T-helper 1 cell treated with Interleukin-12 subunit alpha and Interleukin-12 subunit beta and Interleukin-4 antibody, amounts not matched to agents 30 μg/mL and 1 μg/mL, for 36 hours (primary cell): Measurements from ENCODE around the gene DYNLT2.

ENCODE experiments used
- H3K27ac Mint-ChIP-seq: one replicate; pipeline ENCODE4 v1.8.0; 2021; ENCODE audit warnings: mild to moderate bottlenecking, mixed read lengths
- H3K27me3 Mint-ChIP-seq: one replicate; pipeline ENCODE4 v1.8.0; 2021; ENCODE audit warnings: low read depth, mixed read lengths
- H3K36me3 Mint-ChIP-seq: one replicate; pipeline ENCODE4 v1.8.0; 2021; ENCODE audit warnings: low read depth, mixed read lengths
- H3K4me1 Mint-ChIP-seq: one replicate; pipeline ENCODE4 v1.8.0; 2021; ENCODE audit warnings: low read depth, mixed read lengths
- H3K4me3 Mint-ChIP-seq: one replicate; pipeline ENCODE4 v1.8.0; 2021; ENCODE audit warnings: mild to moderate bottlenecking, moderate library complexity, mixed read lengths
- H3K9me3 Mint-ChIP-seq: one replicate; pipeline ENCODE4 v1.8.0; 2021; ENCODE audit warnings: mixed read lengths

Gene DYNLT2

DNA sequence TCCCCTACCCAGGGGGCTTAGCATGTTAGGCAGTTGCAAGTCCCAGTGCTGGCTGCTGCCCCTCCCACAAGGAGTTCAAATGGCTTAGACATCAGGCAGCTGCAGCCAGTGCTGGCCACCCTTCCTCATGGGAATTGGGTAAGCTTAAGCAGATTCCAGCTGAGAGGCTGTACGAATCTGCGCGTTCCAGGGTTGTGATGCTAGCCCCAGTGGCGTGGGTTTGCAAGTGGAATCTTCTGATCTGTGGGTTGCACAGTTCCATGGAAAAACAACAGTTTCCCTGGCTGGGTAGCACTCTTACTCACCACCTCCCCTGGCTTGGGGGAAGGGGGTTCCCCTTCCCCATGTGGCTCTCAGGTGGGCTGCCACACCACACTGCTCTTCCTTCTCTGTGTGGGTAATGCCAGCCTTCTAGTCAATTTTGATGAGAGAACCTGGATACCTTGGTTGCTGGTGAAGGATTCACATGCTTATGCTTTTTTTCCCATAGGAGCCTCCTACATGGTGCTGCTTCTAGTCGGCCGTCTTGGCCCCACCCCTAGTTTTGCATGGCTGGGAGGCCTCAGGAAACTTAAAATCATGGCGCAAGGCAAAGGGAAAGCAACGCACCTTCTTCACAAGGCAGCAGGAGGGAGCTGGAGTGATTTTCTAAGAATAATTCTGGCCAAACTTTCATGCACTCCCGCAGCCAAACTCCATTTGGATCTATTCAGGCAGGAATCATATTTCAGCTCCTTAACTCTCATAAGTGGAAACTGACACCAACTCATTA, 13.0 kb downstream of the DYNLT2 start:
- no peaks in the 10 kb centered on the region for H3K4me1 Mint-ChIP-seq

DNA sequence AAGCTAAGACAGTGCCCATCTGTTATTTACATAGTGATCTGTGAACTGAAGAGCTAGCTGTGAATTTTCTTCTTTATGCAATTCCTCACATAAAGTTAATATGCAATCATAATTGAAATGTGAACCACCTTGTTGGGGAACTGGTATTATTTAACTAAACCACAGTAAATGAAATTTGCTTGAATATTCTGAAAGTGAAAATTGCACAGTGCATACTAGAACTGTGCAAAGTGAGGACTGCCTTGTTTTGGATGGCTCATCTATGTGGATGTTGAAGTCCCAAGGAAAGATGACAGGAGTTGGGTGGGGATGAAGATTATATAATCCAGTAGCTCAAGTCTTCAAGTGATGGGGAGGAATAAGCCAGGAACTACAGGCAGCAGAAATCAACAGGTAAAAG, 21.4 kb downstream of the DYNLT2 start:
- H3K4me3 Mint-ChIP-seq = no peak overlapping the region
- H3K4me1 Mint-ChIP-seq = peaks cover 8% of the 10 kb centered on the region
- no peak overlapping the region for H3K27ac Mint-ChIP-seq
- peaks cover 41% of the 10 kb centered on the region for H3K27me3 Mint-ChIP-seq
- H3K9me3 Mint-ChIP-seq = no peaks in the 10 kb centered on the region
- H3K36me3 Mint-ChIP-seq = no peaks in the 10 kb centered on the region

More for the DNA sequence above, 13.0 kb downstream of the DYNLT2 start:
- H3K36me3 Mint-ChIP-seq = no peaks in the 10 kb centered on the region
- peaks cover 35% of the 10 kb centered on the region for H3K27me3 Mint-ChIP-seq
- H3K9me3 Mint-ChIP-seq = no peaks in the 10 kb centered on the region
- no peak overlapping the region for H3K27ac Mint-ChIP-seq
- no peak overlapping the region for H3K4me3 Mint-ChIP-seq

DNA sequence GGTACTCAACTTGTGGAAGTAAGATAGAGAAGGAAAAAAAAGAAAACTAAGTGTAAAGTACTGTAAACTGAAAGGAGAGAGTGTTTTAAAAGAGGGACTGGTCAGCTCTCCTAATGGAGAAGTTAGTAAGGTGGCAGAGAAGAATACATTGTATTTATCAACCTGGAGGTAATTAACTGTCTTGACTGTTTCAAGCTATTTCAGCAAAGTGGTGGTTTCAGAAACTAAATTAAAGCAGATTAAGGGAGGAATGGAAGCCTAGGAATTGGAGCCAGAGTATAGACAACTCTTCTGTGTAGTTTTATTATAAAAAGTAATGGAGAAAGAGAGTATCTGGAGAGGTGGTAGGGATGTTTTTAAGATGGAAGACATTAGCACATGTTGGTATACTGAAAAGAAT, 24.4 kb downstream of the DYNLT2 start:
- peaks cover 14% of the 10 kb centered on the region for H3K27me3 Mint-ChIP-seq
- no peaks in the 10 kb centered on the region for H3K36me3 Mint-ChIP-seq
- H3K4me1 Mint-ChIP-seq = peaks cover 12% of the 10 kb centered on the region
- no peaks in the 10 kb centered on the region for H3K9me3 Mint-ChIP-seq
- H3K27ac Mint-ChIP-seq = no peak overlapping the region
- no peak overlapping the region for H3K4me3 Mint-ChIP-seq

DNA sequence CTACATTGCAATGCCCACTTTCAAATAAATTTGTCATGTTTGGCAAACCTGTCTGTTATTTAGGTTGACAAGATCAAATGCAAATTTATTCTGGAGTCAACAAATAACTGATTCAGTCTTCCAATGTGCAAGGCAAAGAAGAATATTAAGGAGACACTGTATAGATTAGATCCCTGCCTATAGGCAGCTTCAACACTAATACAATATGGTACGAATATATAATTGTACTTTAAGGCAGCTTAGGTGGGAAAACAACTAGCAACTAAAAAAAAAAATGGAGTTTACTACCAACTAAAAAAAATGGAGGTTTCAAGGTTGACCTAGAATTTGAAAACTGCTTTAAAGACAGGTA, 25.3 kb downstream of the DYNLT2 start:
- H3K9me3 Mint-ChIP-seq = no peaks in the 10 kb centered on the region
- H3K27ac Mint-ChIP-seq = peak overlapping the region; percentile 61
- H3K36me3 Mint-ChIP-seq = no peaks in the 10 kb centered on the region
- H3K4me1 Mint-ChIP-seq = peaks cover 15% of the 10 kb centered on the region
- H3K27me3 Mint-ChIP-seq = peaks cover 13% of the 10 kb centered on the region
- H3K4me3 Mint-ChIP-seq = peak overlapping the region; percentile 84

DNA sequence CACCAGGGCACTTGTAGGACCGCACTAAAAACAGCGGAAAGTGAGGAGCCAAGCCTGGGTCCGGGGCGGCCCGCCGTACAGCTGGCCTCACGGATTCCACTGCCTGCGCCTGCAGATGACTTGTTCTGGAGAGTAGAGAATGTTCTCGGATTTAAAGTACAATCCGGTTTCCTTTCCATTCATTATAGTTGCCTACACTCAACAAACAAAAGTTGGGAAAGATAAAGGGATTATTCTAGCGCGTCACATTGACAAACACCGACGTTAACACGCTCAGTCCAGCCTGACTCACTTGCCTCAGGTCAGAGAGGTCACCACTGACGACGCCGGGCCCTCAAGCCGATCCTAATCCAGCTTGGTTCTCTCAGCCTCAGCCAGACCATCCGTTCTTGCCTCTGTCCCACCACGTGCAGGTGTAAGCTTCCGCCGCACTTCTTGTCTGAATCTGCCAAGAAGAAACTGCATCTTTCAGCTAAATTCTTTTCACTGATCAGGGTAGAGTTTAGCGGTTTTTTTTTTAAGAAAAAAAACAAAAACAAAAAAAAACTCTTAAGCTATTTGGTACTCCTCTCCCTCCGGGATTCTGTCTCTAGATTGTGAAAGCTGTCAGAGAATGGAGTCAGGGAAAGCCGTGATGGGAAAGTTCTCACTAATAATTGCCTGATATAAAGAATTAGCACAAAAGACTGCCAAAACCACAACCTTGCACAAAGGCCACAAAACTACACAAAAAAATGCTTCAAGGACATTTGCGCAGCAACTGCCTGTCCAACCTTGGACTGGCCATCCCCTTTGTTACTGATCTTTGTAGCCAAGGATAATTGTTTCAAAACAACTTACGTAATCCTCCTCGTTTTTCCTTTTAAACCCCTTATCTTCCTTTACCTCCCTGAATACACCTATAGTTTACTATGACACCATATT, 26.0 kb downstream of the DYNLT2 start:
- Mint-ChIP-seq H3K27ac (peak overlapping the region; percentile 83), H3K4me3 (peak overlapping the region; percentile 84), H3K27me3 (peaks cover 9% of the 10 kb centered on the region), H3K9me3 (no peaks in the 10 kb centered on the region), H3K4me1 (peaks cover 16% of the 10 kb centered on the region), H3K36me3 (peaks cover under 1% of the 10 kb centered on the region)

DNA sequence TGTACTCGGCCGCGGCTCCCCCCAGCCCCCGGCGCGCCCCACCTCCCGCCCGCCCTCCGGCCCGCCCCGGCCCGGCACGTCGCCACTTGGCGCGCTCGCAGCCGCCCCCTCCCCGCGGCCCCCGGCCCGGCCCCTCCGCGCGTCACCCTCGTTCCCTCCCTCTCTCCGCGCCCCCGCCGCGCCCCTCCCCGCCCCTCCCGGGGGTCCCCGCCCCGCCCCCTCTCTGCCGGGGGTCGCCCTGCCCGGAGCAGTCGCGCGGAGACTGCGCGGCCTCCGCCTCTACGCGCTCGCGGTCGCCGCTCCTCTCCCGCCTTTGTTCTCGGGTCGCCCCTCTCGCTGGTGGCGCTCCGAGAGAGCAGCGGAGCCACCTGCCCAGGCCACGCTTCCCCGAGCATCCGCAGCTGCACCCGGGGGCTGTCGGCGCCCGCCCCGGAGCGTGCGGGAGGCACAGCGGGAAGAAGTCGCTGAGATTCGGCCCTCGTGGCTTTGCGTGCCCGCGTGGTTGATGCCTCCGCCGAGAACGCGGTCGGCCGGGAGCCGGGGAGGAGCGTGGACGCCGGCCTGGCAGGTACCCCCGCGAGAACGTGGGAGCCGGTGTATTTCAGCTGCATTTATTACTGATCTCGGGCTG, 26.8 kb downstream of the DYNLT2 start, which contains the start of gene PHF10:
PHF10 (minus strand) TSS at position 7 of the 631 bp plus-strand sequence. CDS start 569 bp downstream, outside the sequence.
- Mint-ChIP-seq H3K27me3 (peaks cover 9% of the 10 kb centered on the region), H3K4me3 (peak within 1 kb of the TSS; percentile 88), H3K9me3 (no peaks in the 10 kb centered on the region), H3K4me1 (peaks cover 19% of the 10 kb centered on the region), H3K36me3 (peaks cover 2% of the 10 kb centered on the region), H3K27ac (peak within 1 kb of the TSS; percentile 92)

DNA sequence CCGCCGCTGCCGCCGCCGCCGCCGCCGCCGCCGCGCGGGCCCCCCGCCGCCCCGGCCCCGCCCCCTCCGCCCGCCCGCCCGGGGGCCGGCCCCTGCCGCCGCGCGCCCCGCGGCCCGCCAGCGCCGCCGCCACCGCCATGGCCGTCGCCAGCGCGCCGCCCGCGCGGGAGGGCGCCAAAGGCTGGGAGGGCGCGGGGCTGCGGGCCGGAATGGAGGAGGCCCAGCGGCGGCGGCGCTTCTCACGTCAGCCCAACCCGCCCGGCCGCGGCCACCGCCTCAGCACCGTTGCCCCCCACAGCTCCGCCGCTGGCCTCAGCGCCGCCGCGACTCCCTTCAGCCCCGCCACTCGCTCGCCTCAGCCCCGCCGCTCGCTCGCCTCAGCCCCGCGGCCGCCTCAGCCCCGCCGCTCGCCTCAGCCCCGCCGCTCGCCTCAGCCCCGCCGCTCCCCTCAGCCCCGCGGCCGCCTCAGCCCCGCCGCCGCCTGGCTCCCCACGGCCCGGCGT, 27.3 kb downstream of the DYNLT2 start:
- H3K27me3 Mint-ChIP-seq = peaks cover 9% of the 10 kb centered on the region
- H3K36me3 Mint-ChIP-seq = peaks cover 6% of the 10 kb centered on the region
- H3K9me3 Mint-ChIP-seq = no peaks in the 10 kb centered on the region
- peaks cover 24% of the 10 kb centered on the region for H3K4me1 Mint-ChIP-seq
- no peak overlapping the region for H3K27ac Mint-ChIP-seq
- H3K4me3 Mint-ChIP-seq = peak overlapping the region; percentile 30

DNA sequence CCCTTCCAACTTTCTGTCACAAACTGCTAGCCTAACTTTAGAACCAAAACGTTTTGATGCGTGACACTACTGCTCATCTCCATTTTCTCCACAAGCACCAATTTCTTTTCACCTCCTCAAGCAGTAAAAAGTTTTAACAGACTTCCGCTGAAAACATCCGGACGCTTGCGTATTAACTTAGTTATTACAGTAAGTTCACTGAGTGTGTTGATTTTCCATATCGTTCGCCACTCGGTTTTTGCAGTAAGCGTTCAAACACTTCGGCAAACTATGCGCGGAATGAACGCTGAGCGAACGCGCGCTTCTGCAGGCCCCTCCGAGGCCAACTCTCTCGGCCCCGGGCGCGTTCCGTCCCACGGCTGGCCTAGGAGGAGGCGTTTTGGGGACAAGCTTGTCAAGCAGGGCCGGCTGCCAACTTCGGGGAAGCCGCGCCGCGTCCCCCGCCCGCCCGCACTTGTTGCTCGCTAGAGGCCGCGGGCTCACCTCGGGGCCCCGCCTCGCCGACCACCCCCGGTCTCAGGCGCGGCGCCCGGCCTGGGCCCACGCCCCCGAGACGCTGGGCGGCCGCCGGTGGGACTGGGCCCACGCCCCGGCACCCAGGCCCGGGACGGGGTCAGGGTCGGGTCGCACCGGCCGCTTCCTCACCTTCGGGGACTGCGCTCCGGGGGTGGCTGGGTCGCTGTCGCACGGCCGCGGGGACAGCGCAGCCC, 28.0 kb downstream of the DYNLT2 start:
- H3K4me3 Mint-ChIP-seq = peak overlapping the region; percentile 88
- H3K4me1 Mint-ChIP-seq = peaks cover 24% of the 10 kb centered on the region
- H3K27me3 Mint-ChIP-seq = peaks cover 9% of the 10 kb centered on the region
- peak overlapping the region; percentile 92 for H3K27ac Mint-ChIP-seq
- H3K9me3 Mint-ChIP-seq = no peaks in the 10 kb centered on the region
- H3K36me3 Mint-ChIP-seq = peaks cover 6% of the 10 kb centered on the region

DNA sequence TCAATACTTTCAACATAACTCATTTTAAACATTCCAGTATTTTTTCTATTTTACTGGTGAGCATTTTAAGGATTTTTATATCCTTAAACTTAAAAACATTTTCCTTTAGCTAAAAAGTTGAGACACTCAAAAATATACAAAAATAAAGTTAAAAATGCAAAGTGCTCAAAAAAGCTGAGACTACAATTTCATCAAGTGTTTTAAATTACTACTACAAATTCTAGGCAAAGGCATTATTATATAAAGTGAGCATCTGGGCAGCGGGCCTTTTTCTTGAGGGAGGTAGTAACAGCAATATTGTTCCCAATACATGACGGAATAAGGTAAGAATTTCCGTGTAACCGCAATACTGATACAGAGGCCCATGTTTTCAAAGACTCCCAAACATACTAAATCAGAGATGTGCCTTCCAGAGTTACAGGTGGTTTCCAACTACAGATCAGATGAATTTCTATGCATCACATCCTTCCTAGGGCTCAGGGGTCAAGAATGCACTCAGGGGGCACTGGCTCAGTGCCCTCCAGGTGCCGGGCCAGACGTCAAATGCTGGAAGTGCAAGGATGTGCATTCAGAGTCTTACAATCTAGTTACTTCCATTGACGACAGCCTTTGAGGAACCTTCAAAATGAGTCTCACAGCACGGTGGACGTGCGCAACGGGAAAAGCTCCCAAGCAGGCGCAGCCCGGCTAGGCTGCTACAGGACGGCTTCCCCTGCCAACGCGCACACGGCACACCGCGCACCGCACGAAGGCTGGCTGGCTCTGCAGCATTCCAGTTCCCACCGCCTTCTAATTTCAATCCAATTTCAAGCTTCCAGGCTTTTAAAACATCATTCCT, 28.8 kb downstream of the DYNLT2 start:
- H3K4me1 Mint-ChIP-seq = peaks cover 22% of the 10 kb centered on the region
- peak overlapping the region; percentile 92 for H3K27ac Mint-ChIP-seq
- peaks cover 9% of the 10 kb centered on the region for H3K27me3 Mint-ChIP-seq

DNA sequence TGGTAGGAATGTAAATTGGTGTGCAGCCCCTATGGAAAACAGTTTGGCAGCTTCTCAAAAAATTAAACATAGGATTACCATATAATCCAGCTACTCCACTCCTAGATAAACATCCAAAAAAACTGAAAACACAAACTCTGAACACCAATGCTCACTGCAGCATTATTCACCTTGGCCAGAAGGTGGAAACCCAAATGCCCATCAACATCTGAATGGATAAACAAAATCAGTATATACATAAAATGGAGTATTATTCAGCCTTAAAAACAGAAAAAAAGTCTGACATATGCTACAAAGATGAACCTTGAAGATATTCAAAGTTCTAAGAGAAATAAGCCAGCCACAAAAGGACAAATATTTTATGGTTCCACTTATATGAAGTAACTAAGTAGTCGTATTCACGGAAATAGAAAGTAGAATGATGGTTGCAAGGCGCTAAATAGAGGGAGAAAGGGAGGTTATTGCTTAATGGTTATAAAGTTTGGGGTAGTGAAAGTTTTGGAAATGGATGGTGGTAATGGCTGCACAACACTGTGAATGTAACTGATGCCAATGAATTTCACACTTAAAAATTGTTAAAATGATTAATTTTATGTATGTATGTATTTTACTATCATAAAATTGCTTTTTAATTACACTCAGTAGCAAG, 31.0 kb downstream of the DYNLT2 start:
- Mint-ChIP-seq H3K36me3 (peaks cover 19% of the 10 kb centered on the region), H3K27me3 (peaks cover 3% of the 10 kb centered on the region), H3K4me3 (no peak overlapping the region), H3K27ac (no peak overlapping the region), H3K9me3 (no peaks in the 10 kb centered on the region), H3K4me1 (peaks cover 18% of the 10 kb centered on the region)

More for the DNA sequence above, 28.8 kb downstream of the DYNLT2 start:
- peaks cover 8% of the 10 kb centered on the region for H3K36me3 Mint-ChIP-seq
- H3K4me3 Mint-ChIP-seq = peak overlapping the region; percentile 88
- H3K9me3 Mint-ChIP-seq = no peaks in the 10 kb centered on the region

DNA sequence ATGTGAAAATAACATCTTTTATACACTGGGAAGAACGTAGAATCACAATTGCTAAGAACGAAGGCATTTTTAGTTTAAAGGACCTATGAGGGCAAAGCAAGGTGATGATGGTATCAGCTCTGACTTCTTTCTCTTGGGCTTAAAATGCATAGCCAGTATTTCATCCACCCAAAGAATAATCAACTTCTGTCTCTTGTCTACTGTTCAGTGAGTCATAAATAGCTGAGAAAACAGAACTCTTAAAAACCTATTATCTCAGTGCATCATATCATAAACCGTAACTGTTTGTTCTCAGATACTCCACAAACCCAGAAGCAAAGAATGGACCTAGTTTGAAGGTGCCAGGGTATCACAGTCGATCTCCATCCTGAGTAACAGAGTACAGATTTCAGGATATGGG, 32.3 kb downstream of the DYNLT2 start:
- no peak overlapping the region for H3K4me3 Mint-ChIP-seq
- H3K27me3 Mint-ChIP-seq = no peaks in the 10 kb centered on the region
- no peak overlapping the region for H3K27ac Mint-ChIP-seq
- H3K36me3 Mint-ChIP-seq = peaks cover 28% of the 10 kb centered on the region
- no peaks in the 10 kb centered on the region for H3K9me3 Mint-ChIP-seq
- H3K4me1 Mint-ChIP-seq = peaks cover 16% of the 10 kb centered on the region

DNA sequence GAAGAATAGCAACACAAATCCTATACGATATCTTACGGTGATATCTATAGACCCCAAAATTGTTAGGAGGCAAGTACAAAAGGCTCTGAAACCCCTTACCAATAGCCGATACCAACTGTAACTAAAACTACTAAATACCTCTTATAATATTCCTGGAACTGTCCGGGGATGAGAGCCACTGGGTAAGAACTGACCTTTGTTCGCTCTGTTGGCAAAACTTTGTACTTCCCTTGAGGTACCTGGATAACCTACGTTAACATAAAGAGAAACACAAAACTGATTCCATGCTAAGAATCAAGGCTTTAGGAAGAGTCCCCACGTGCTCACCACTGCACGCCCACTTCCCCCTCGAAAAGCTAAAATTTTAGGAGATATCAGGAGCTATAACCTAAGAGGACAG, 36.8 kb downstream of the DYNLT2 start:
- no peaks in the 10 kb centered on the region for H3K27me3 Mint-ChIP-seq
- H3K4me3 Mint-ChIP-seq = no peak overlapping the region
- peaks cover 7% of the 10 kb centered on the region for H3K4me1 Mint-ChIP-seq
- H3K9me3 Mint-ChIP-seq = no peaks in the 10 kb centered on the region
- H3K27ac Mint-ChIP-seq = no peak overlapping the region
- H3K36me3 Mint-ChIP-seq = peaks cover 31% of the 10 kb centered on the region

DNA sequence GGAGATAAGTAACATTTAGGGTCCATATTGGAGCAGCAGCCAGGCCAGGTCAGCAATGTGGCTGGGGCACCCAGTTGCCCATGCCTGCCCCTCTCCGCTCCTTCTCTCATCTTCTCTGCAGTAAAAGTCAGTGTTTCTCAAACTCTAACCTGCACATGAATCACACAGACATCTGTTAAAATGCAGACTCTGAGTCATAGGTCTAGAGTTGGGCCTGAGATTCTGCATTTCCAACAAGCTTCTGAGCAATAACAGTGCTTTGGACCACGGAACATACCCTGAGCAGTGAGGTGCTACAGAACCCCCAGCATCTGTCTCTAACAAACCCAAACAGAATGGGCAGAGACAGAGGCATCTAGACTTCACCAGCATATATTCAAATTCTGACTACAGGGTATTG, 37.2 kb downstream of the DYNLT2 start:
- H3K27ac Mint-ChIP-seq = no peak overlapping the region
- H3K9me3 Mint-ChIP-seq = no peaks in the 10 kb centered on the region
- no peak overlapping the region for H3K4me3 Mint-ChIP-seq
- H3K36me3 Mint-ChIP-seq = peaks cover 26% of the 10 kb centered on the region
- H3K4me1 Mint-ChIP-seq = peaks cover 2% of the 10 kb centered on the region
- H3K27me3 Mint-ChIP-seq = no peaks in the 10 kb centered on the region
